ENCODE data around the gene FAM135A. TPM values are rescaled to one million over a fixed set of nuclear protein-coding genes. Genes with fewer than 3 reads are reported as not detected.

The FAM135A gene
- total and polyA plus RNA-seq, 9 of the 15 experiments (the other 6 are each of a cell fraction or from before 2014, with no cell fraction given), result 7.4 to 32.9 (median 19.2) TPM

- TF ChIP-seq RBM39 (optimal IDR thresholded peaks at IDR 0.05; ENCODE audit: low read depth, low read length) (no peak), PTTG1 (tag; IDR thresholded peaks at IDR 0.05; ENCODE audit: low read depth) (no peak), MAFK (IDR thresholded peaks at IDR 0.05; ENCODE audit: low read length) (no peak), SMARCA5 (IDR thresholded peaks at IDR 0.05) (no peak), SIX5 (IDR thresholded peaks at IDR 0.05; ENCODE audit: borderline replicate concordance in 1 of 2, insufficient read depth in 1 of 2, low read depth in 1 of 2, low read length in 2 of 2) (no peak), CTCF (IDR thresholded peaks at IDR 0.05 in 2 of 3, conservative IDR thresholded peaks at IDR 0.05 in 1 of 3; ENCODE audit: insufficient read depth in 2 of 3, low read depth in 1 of 3, low read length in 3 of 3) (0 out of 6 replicates have a peak, but pooled peaks of 1 of the 3 experiments have one; percentile 1), HNRNPLL (IDR thresholded peaks at IDR 0.05; ENCODE audit: low read depth, low read length, poor library complexity, severe bottlenecking) (no peak), HMG20A (CRISPR knock-in tag; conservative IDR thresholded peaks at IDR 0.05) (no peak), BCOR (IDR thresholded peaks at IDR 0.05) (no peak), CBFA2T2 (conservative IDR thresholded peaks at IDR 0.05) (no peak), SRF (CRISPR knock-in tag; IDR thresholded peaks at IDR 0.05) (peak in 1 of 2 experiments; percentile 63; a peak in 1 of 4 replicates), POLR2AphosphoS5 (IDR thresholded peaks at IDR 0.05; ENCODE audit: control insufficient read depth, insufficient read depth, low read depth, low read length) (peak; percentile 91), SAFB (IDR thresholded peaks at IDR 0.05; ENCODE audit: borderline replicate concordance, low read depth, low read length) (peak; percentile 77), SREBF1 (IDR thresholded peaks at IDR 0.05; ENCODE audit: borderline replicate concordance, low read depth, low read length) (no peak), SLC30A9 (CRISPR knock-in tag; IDR thresholded peaks at IDR 0.05) (no peak), DPF2 (IDR thresholded peaks at IDR 0.05) (no peak), PPARD (CRISPR knock-in tag; IDR thresholded peaks at IDR 0.05) (no peak), CXXC5 (CRISPR knock-in tag; IDR thresholded peaks at IDR 0.05) (peak; percentile 5; the same call in 1 of the 2 replicates), DACH1 (IDR thresholded peaks at IDR 0.05; ENCODE audit: partially characterized antibody) (no peak), ZNF766 (CRISPR knock-in tag; conservative IDR thresholded peaks at IDR 0.05) (no peak), RBBP5 (IDR thresholded peaks at IDR 0.05; ENCODE audit: borderline replicate concordance, insufficient read depth, low read length, poor library complexity, severe bottlenecking) (peak; percentile 85), ZHX1 (conservative IDR thresholded peaks at IDR 0.05; ENCODE audit: low read length) (no peak), ZNF224 (CRISPR knock-in tag; IDR thresholded peaks at IDR 0.05) (peak; percentile 31; the same call in 1 of the 2 replicates)
These were observed 153.6 kb downstream of the FAM135A start, which contains the start of gene SDHAF4 (continued) for GRCh38 chr6:70566751-70567382.
